ENCODE data around the gene ABR. TPM values are rescaled to one million over a fixed set of nuclear protein-coding genes. Genes with fewer than 3 reads are reported as not detected.

ABR gene
- total and polyA plus RNA-seq, 2 donors from 2014 or later: 18.7 to 116 TPM

DNA sequence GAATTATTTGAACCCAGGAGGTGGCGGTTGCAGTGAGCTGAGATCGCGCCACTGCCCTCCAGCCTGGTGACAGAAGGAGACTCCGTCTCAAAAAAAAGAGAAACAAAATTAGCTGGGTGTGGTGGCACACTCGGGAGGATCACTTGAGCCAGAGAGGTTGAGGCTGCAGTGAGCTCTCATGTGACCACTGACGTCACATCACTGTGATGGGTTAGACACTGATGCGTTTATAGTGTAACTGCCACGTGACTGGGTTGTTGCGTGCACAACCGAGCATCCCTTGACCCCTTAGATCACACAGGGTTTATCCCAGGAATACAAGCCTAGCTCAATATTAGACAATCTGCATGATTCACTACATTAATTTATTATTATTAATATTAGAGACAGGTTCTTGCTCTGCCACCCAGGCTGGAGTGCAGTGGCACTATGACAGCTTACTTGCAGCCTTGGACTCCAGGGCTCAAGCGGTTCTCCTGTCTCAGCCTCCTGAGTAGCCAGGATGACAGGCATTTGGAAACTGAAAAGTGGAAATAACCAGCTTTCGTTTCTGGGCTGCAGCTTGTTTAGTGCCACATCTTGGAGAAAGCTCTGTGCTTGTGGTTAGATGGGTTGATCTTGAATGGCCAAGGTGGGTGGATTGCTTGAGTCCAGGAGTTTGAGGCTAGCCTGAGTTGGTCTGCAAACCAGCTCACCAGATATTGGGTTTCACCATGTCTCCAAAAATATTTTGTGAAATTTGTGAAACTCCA, 26.4 kb upstream of the ABR start:
- H3K36me3 ChIP-seq (ENCODE audit: control insufficient read depth in 2 of 3, insufficient read depth in 3 of 3, low read length in 3 of 3): no peaks in the 10 kb centered on the region
- intact Hi-C loops (cut with DNase I): no loop called here
- DNase-seq (no peak), FAIRE-seq (no peak)
- no peaks in the 10 kb centered on the region for H3K9me3 ChIP-seq (ENCODE audit: control insufficient read depth in 2 of 3, insufficient read depth in 1 of 3, low read length in 3 of 3)
- TF ChIP-seq, protein P1, sequence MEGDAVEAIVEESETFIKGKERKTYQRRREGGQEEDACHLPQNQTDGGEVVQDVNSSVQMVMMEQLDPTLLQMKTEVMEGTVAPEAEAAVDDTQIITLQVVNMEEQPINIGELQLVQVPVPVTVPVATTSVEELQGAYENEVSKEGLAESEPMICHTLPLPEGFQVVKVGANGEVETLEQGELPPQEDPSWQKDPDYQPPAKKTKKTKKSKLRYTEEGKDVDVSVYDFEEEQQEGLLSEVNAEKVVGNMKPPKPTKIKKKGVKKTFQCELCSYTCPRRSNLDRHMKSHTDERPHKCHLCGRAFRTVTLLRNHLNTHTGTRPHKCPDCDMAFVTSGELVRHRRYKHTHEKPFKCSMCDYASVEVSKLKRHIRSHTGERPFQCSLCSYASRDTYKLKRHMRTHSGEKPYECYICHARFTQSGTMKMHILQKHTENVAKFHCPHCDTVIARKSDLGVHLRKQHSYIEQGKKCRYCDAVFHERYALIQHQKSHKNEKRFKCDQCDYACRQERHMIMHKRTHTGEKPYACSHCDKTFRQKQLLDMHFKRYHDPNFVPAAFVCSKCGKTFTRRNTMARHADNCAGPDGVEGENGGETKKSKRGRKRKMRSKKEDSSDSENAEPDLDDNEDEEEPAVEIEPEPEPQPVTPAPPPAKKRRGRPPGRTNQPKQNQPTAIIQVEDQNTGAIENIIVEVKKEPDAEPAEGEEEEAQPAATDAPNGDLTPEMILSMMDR (IDR thresholded peaks at IDR 0.05; ENCODE audit: borderline replicate concordance, extremely low read depth, insufficient read depth): no peak
- H3K4me1 ChIP-seq (ENCODE audit: control insufficient read depth in 2 of 3, insufficient read depth in 2 of 3, low read depth in 1 of 3, low read length in 3 of 3): no peaks in the 10 kb centered on the region
- no peak overlapping the region for H3K27ac ChIP-seq (ENCODE audit: low read depth in 2 of 2, low read length in 2 of 2)
- H3K9ac ChIP-seq (ENCODE audit: low read length in 3 of 3): no peak overlapping the region
- H3K4me3 ChIP-seq (ENCODE audit: low read length in 3 of 3): no peak overlapping the region
- no peaks in the 10 kb centered on the region for H3K27me3 ChIP-seq (ENCODE audit: control insufficient read depth, insufficient read depth, low read length)

DNA sequence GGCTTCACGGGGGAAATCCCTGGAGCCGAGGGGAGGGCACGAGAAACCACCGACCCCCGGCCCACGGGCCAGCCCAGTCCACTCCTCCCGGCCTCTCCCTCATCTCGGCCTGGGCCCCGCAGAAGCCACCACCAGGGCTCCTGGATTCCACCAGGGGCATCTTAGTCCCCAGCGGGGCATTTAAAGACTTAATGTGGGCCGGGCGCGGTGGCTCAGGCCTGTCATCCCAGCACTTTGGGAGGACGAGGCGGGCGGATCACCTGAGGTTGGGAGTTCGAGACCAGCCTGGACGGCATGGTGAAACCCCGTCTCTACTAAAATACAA, 24.1 kb upstream of the ABR start:
- H3K9ac ChIP-seq (ENCODE audit: low read length in 3 of 3): no peak overlapping the region
- no peaks in the 10 kb centered on the region for H3K27me3 ChIP-seq (ENCODE audit: control insufficient read depth, insufficient read depth, low read length)
- no peak for FAIRE-seq
- intact Hi-C loops (cut with DNase I): no loop called here
- TF ChIP-seq, protein P1 (IDR thresholded peaks at IDR 0.05; ENCODE audit: borderline replicate concordance, extremely low read depth, insufficient read depth): no peak
- H3K27ac ChIP-seq (ENCODE audit: low read depth in 2 of 2, low read length in 2 of 2): no peak overlapping the region
- no peaks in the 10 kb centered on the region for H3K4me1 ChIP-seq (ENCODE audit: control insufficient read depth in 2 of 3, insufficient read depth in 2 of 3, low read depth in 1 of 3, low read length in 3 of 3)
- peak overlapping the region in 1 of 3 donors; percentile 35 for H3K4me3 ChIP-seq (ENCODE audit: low read length in 3 of 3)
- H3K36me3 ChIP-seq (ENCODE audit: control insufficient read depth in 2 of 3, insufficient read depth in 3 of 3, low read length in 3 of 3): no peaks in the 10 kb centered on the region
- no peak for DNase-seq
- H3K9me3 ChIP-seq (ENCODE audit: control insufficient read depth in 2 of 3, insufficient read depth in 1 of 3, low read length in 3 of 3): no peaks in the 10 kb centered on the region

DNA sequence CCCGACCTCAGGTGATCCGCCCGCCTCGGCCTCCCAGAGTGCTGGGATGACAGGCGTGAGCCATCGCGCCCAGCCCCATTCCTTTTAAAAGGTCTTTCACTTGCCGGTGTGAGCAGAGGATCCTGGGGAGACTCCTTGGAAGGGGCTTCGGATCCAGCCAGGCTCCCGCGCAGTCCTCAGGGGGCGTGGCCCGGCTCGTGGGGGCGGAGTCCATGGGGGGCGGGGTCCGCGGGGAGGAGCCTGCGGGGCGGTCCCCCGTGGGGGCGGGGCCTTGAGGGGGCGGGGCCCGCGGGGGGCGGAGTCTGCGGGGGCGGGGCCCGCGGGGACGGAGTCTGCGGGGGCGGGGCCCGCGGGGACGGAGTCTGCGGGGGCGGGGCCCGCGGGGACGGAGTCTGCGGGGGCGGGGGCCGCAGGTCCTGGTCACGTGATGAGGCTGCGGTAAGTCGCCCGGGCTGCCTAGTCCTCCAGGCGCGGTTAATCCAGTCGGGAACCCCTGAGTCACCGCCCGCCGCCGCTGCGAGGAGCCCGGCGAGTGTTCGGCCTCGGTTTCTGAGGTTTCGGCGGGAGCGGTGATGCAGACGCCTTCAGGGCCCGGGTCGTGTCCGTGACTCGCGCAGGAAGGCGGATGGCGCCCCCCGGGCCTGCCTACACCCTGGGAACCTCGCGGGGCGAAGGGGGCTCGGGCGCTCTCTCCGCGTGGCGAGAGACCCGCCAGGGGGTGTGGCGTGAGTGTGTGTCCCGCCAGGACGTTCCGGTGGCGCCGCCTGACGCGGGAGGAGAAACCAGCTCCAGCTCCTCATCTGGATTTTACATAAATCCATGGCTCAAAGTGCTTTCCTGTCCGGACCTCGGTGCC, 23.6 kb upstream of the ABR start:
- DNase-seq (peak in 4 of 5 donors; percentile 51 to 90 (median 78)), FAIRE-seq (no peak)
- TF ChIP-seq, protein P1 (IDR thresholded peaks at IDR 0.05; ENCODE audit: borderline replicate concordance, extremely low read depth, insufficient read depth): no peak
- no peak overlapping the region for H3K27ac ChIP-seq (ENCODE audit: low read depth in 2 of 2, low read length in 2 of 2)
- H3K4me1 ChIP-seq (ENCODE audit: control insufficient read depth in 2 of 3, insufficient read depth in 2 of 3, low read depth in 1 of 3, low read length in 3 of 3): peaks cover 0 to under 1% (median 0%) of the 10 kb centered on the region in 3 donors
- intact Hi-C loops (cut with DNase I): no loop called here
- no peak overlapping the region for H3K9ac ChIP-seq (ENCODE audit: low read length in 3 of 3)
- no peaks in the 10 kb centered on the region for H3K27me3 ChIP-seq (ENCODE audit: control insufficient read depth, insufficient read depth, low read length)
- H3K36me3 ChIP-seq (ENCODE audit: control insufficient read depth in 2 of 3, insufficient read depth in 3 of 3, low read length in 3 of 3): no peaks in the 10 kb centered on the region
- H3K9me3 ChIP-seq (ENCODE audit: control insufficient read depth in 2 of 3, insufficient read depth in 1 of 3, low read length in 3 of 3): no peaks in the 10 kb centered on the region
- H3K4me3 ChIP-seq (ENCODE audit: low read length in 3 of 3): peak overlapping the region in 1 of 3 donors; percentile 35
